Peyer's patch (tissue), 4 donors: Measurements from ENCODE around the gene LRRFIP1. TPM values are rescaled to one million over a fixed set of nuclear protein-coding genes. Genes with fewer than 3 reads are reported as not detected.
"Not testable (repeated sequence)": the region's sequence is repeated elsewhere in the genome, so short reads cannot be mapped to it uniquely, and the experiment has no call there.

Experiments
- DNase-seq, 3 donors: peaks; one replicate each; pipeline ENCODE4 v3.0.0-alpha.2; 2017 to 2019
- H3K27ac ChIP-seq, 4 donors: fragments of 200-600 bp; sonication (generic); one replicate each; pipeline ENCODE4 v1.5.1; 2016 to 2019
- H3K27me3 ChIP-seq, 2 donors: fragments of 200-600 bp; sonication (generic); one replicate each; pipeline ENCODE4 v1.5.1; 2019
- H3K36me3 ChIP-seq, 3 donors: fragments of 200-600 bp; sonication (generic); one replicate each; pipeline ENCODE4 v1.5.1; 2016 to 2019
- H3K4me1 ChIP-seq, 4 donors: fragments of 200-600 bp; sonication (generic); one replicate each; pipeline ENCODE4 v1.5.1; 2016 to 2019
- H3K4me3 ChIP-seq, 4 donors: fragments of 200-600 bp; sonication (generic); 1 replicate in 3 of 4; 2 replicates in 1 of 4; pipeline ENCODE4 v1.5.1; 2016 to 2019; ENCODE audit warnings: mild to moderate bottlenecking in 1 of 4
- H3K9me3 ChIP-seq, 4 donors: fragments of 200-600 bp; sonication (generic); one replicate each; pipeline ENCODE4 v1.5.1; 2016 to 2019; ENCODE audit warnings: mild to moderate bottlenecking in 1 of 4
- CTCF ChIP-seq, 6 experiments: fragments of 450-650 bp in 4 of 6; fragments of 200-600 bp in 2 of 6; sonication (generic) in 1 of 6; IDR thresholded peaks; one replicate each; pipeline ENCODE4 v1.5.1; 2017 to 2019; ENCODE audit warnings: antibody characterized with exemption in 6 of 6, mild to moderate bottlenecking in 3 of 6, moderate library complexity in 1 of 6
- POLR2A ChIP-seq, 2 donors: fragments of 450-650 bp; IDR thresholded peaks; one replicate each; pipeline ENCODE4 v1.5.1; 2017; ENCODE audit warnings: antibody characterized with exemption in 2 of 2, mild to moderate bottlenecking in 2 of 2, moderate library complexity in 2 of 2
- total RNA-seq, 4 donors: library from RNA; depleted of rRNA; stranded (reverse); fragments of >200 nt; gene quantifications; one replicate each; pipeline ENCODE4 v1.1.0, GENCODE V29; 2016

LRRFIP1 gene
- total RNA-seq, 4 donors from 2014 or later, result 114 to 182 (median 135) TPM

- DNase-seq, result no peak
- H3K27me3 ChIP-seq, result no peaks in the 10 kb centered on the region
- no peak overlapping the region for H3K27ac ChIP-seq
- H3K4me1 ChIP-seq, result peaks cover 0 to 22% (median 0%) of the 10 kb centered on the region in 4 donors
- H3K9me3 ChIP-seq, result no peaks in the 10 kb centered on the region
- no peak for TF ChIP-seq POLR2A (IDR thresholded peaks at IDR 0.05)
- no peak for TF ChIP-seq CTCF (IDR thresholded peaks at IDR 0.05)
- peaks cover 0 to 46% (median 0%) of the 10 kb centered on the region in 3 donors for H3K36me3 ChIP-seq
- no peak overlapping the region for H3K4me3 ChIP-seq
Measured at GRCh38 chr2:237746302-237747080, 119.1 kb downstream of the LRRFIP1 start.

- Histone ChIP-seq H3K4me3 (no peak overlapping the region), H3K27me3 (no peaks in the 10 kb centered on the region), H3K27ac (no peak overlapping the region), H3K9me3 (no peaks in the 10 kb centered on the region), H3K4me1 (peaks cover 0 to 17% (median 0%) of the 10 kb centered on the region in 4 donors), H3K36me3 (peaks cover 0 to 53% (median 0%) of the 10 kb centered on the region in 3 donors)
- TF ChIP-seq POLR2A (IDR thresholded peaks at IDR 0.05), result no peak
- no peak for TF ChIP-seq CTCF (IDR thresholded peaks at IDR 0.05)
- DNase-seq, result no peak
Measured at GRCh38 chr2:237747189-237747588, 119.8 kb downstream of the LRRFIP1 start.

GRCh38 chr2:237749002-237749401, 121.6 kb downstream of the LRRFIP1 start:
- Histone ChIP-seq H3K27ac (no peak overlapping the region), H3K4me1 (no peaks in the 10 kb centered on the region), H3K27me3 (no peaks in the 10 kb centered on the region), H3K4me3 (no peak overlapping the region), H3K9me3 (no peaks in the 10 kb centered on the region), H3K36me3 (peaks cover 0 to 69% (median 0%) of the 10 kb centered on the region in 3 donors)
- DNase-seq, result no peak
- TF ChIP-seq CTCF (IDR thresholded peaks at IDR 0.05) (no peak), POLR2A (IDR thresholded peaks at IDR 0.05) (no peak)

GRCh38 chr2:237749961-237750360, 122.6 kb downstream of the LRRFIP1 start:
- Histone ChIP-seq H3K27ac (no peak overlapping the region), H3K4me1 (no peaks in the 10 kb centered on the region), H3K4me3 (no peak overlapping the region), H3K27me3 (no peaks in the 10 kb centered on the region), H3K36me3 (peaks cover 0 to 78% (median 0%) of the 10 kb centered on the region in 3 donors), H3K9me3 (no peaks in the 10 kb centered on the region)
- no peak for DNase-seq
- TF ChIP-seq POLR2A (IDR thresholded peaks at IDR 0.05) (no peak), CTCF (IDR thresholded peaks at IDR 0.05) (no peak)

GRCh38 chr2:237750441-237750840, 123.1 kb downstream of the LRRFIP1 start:
- peaks cover 0 to 83% (median 0%) of the 10 kb centered on the region in 3 donors for H3K36me3 ChIP-seq
- not testable (repeated sequence) for H3K4me3 ChIP-seq, H3K4me1 ChIP-seq, H3K9me3 ChIP-seq, H3K27me3 ChIP-seq, DNase-seq, H3K27ac ChIP-seq

GRCh38 chr2:237752761-237753165, 125.4 kb downstream of the LRRFIP1 start:
- no peak for DNase-seq
- Histone ChIP-seq H3K9me3 (no peaks in the 10 kb centered on the region), H3K27ac (no peak overlapping the region), H3K4me3 (no peak overlapping the region), H3K27me3 (no peaks in the 10 kb centered on the region), H3K4me1 (no peaks in the 10 kb centered on the region), H3K36me3 (peaks cover 0 to 89% (median 0%) of the 10 kb centered on the region in 3 donors)
- no peak for TF ChIP-seq POLR2A (IDR thresholded peaks at IDR 0.05)
- no peak for TF ChIP-seq CTCF (IDR thresholded peaks at IDR 0.05)
